DOHH2 (cell line): ENCODE results near the gene PPM1M.
"Not testable (repeated sequence)": the region's sequence is repeated elsewhere in the genome, so short reads cannot be mapped to it uniquely, and the experiment has no call there.

ENCODE experiments used
- CTCF ChIP-seq: fragments of 200-600 bp; sonication (generic); IDR thresholded peaks from one replicate; pipeline ENCODE4 v1.5.1; 2014; ENCODE audit warnings: antibody characterized with exemption, mild to moderate bottlenecking, low read depth, low read length; ENCODE audit not compliant: poor library complexity, severe bottlenecking
- EZH2phosphoT487 ChIP-seq: fragments of 200-600 bp; sonication (generic); IDR thresholded peaks from 2 replicates; pipeline ENCODE4 v1.6.1; 2017; ENCODE audit warnings: borderline replicate concordance, mild to moderate bottlenecking, antibody characterized with exemption, low read length, moderate library complexity, mixed read lengths

- TF ChIP-seq CTCF, EZH2phosphoT487: not testable (repeated sequence)
Measured at GRCh38 chr3:52274781-52275180, 29.2 kb downstream of the PPM1M start.
